Smooth muscle cell (in vitro differentiated cells): ENCODE measurements around the gene NKX2-3. TPM values are rescaled to one million over a fixed set of nuclear protein-coding genes. Genes with fewer than 3 reads are reported as not detected.

Source experiments
- DNase-seq: peaks from one replicate; lab custom pipeline; 2025; ENCODE audit not compliant: unreplicated experiment; lab: John Stamatoyannopoulos, UW
- H2AFZ ChIP-seq: fragments of 200-600 bp; sonication (generic); 2 replicates; pipeline ENCODE4 v1.6.0; 2016; ENCODE audit warnings: antibody characterized with exemption, low read depth, mild to moderate bottlenecking
- H3F3A ChIP-seq: fragments of 200-600 bp; sonication (generic); 2 replicates; pipeline ENCODE4 v1.6.0; 2017; ENCODE audit warnings: antibody characterized with exemption, low read depth
- H3K27ac ChIP-seq: fragments of 200-600 bp; sonication (generic); 2 replicates; pipeline ENCODE4 v1.5.1; 2016; ENCODE audit warnings: low read depth, mild to moderate bottlenecking
- H3K27me3 ChIP-seq: fragments of 200-600 bp; sonication (generic); 2 replicates; pipeline ENCODE4 v1.6.1; 2016; ENCODE audit warnings: low read depth, mild to moderate bottlenecking
- H3K36me3 ChIP-seq: fragments of 200-600 bp; sonication (generic); 2 replicates; pipeline ENCODE4 v1.5.1; 2016; ENCODE audit warnings: low read depth
- H3K4me1 ChIP-seq: fragments of 200-600 bp; sonication (generic); 2 replicates; pipeline ENCODE4 v1.5.1; 2016; ENCODE audit warnings: low read depth
- H3K4me2 ChIP-seq: fragments of 200-600 bp; sonication (generic); 2 replicates; pipeline ENCODE4 v1.6.0; 2016; ENCODE audit warnings: mild to moderate bottlenecking
- H3K4me3 ChIP-seq: fragments of 200-600 bp; sonication (generic); 2 replicates; pipeline ENCODE4 v1.5.1; 2016; ENCODE audit warnings: mild to moderate bottlenecking
- H3K79me2 ChIP-seq: fragments of 200-600 bp; sonication (generic); 2 replicates; pipeline ENCODE4 v1.6.0; 2016; ENCODE audit warnings: low read depth, mild to moderate bottlenecking
- H3K9ac ChIP-seq: fragments of 200-600 bp; sonication (generic); 2 replicates; pipeline ENCODE4 v1.6.0; 2016; ENCODE audit warnings: low read depth
- H3K9me3 ChIP-seq: fragments of 200-600 bp; sonication (generic); replicated peaks from 2 replicates; pipeline ENCODE4 v1.5.1; 2016; ENCODE audit warnings: low read depth
- H4K20me1 ChIP-seq: fragments of 200-600 bp; sonication (generic); 2 replicates; pipeline ENCODE4 v1.6.0; 2016; ENCODE audit warnings: low read depth
- CTCF ChIP-seq: fragments of 200-600 bp; sonication (generic); IDR thresholded peaks from 2 replicates; pipeline ENCODE4 v1.5.1; 2017; ENCODE audit warnings: borderline replicate concordance, mild to moderate bottlenecking, antibody characterized with exemption; ENCODE audit not compliant: insufficient read depth, poor library complexity, severe bottlenecking
- WGBS: methylation state at CpG from one replicate; pipeline ENCODE4 v1.1.7; 2016; ENCODE audit warnings: low lambda C conversion rate; 5-methylcytosine and 5-hydroxymethylcytosine counted together
- polyA plus RNA-seq: library from polyadenylated mRNA; unstranded; fragments of >200 nt; fragmentation: Nextera tagmentation; extraction: Ambion mirVana; gene quantifications from 2 replicates; pipeline ENCODE4 v1.2.1, GENCODE V29; 2016
- total RNA-seq: library from RNA; depleted of rRNA; stranded (reverse); fragments of >200 nt; gene quantifications from 2 replicates; pipeline ENCODE4 v1.2.3, GENCODE V29; 2014

The NKX2-3 gene
- total and polyA plus RNA-seq, 2 experiments from 2014 or later: not detected

GRCh38 chr10:99531026-99531695, 1.6 kb upstream of the NKX2-3 start:
- H3K79me2 ChIP-seq: no peaks in the 10 kb centered on the region
- TF ChIP-seq CTCF: no peak
- no peak for DNase-seq
- no peak overlapping the region for H2AFZ ChIP-seq
- no peaks in the 10 kb centered on the region for H4K20me1 ChIP-seq
- H3K27ac ChIP-seq: no peak overlapping the region
- no peaks in the 10 kb centered on the region for H3K9me3 ChIP-seq
- no peaks in the 10 kb centered on the region for H3F3A ChIP-seq
- peaks cover 14% of the 10 kb centered on the region for H3K4me1 ChIP-seq
- 7% methylated on average over 36 of the region's 40 CpGs for WGBS
- H3K36me3 ChIP-seq: no peaks in the 10 kb centered on the region
- peaks cover 100% of the 10 kb centered on the region for H3K27me3 ChIP-seq
- peak overlapping the region; percentile 41 for H3K4me2 ChIP-seq
- no peak overlapping the region for H3K4me3 ChIP-seq
- no peak overlapping the region for H3K9ac ChIP-seq

GRCh38 chr10:99531696-99532593, 797 bp upstream of the NKX2-3 start:
- no peak for TF ChIP-seq CTCF
- H3K9me3 ChIP-seq: no peaks in the 10 kb centered on the region
- H3K9ac ChIP-seq: no peak overlapping the region
- H3K4me3 ChIP-seq: no peak overlapping the region
- peaks cover 100% of the 10 kb centered on the region for H3K27me3 ChIP-seq
- H3K79me2 ChIP-seq: no peaks in the 10 kb centered on the region
- H3K4me2 ChIP-seq: no peak overlapping the region
- no peaks in the 10 kb centered on the region for H4K20me1 ChIP-seq
- no peaks in the 10 kb centered on the region for H3F3A ChIP-seq
- DNase-seq: no peak
- 52% methylated on average over 25 of the region's 25 CpGs for WGBS
- H2AFZ ChIP-seq: no peak overlapping the region
- H3K4me1 ChIP-seq: peaks cover 22% of the 10 kb centered on the region
- no peak overlapping the region for H3K27ac ChIP-seq
- no peaks in the 10 kb centered on the region for H3K36me3 ChIP-seq

- Histone ChIP-seq H3K4me1 (peaks cover 27% of the 10 kb centered on the region), H3F3A (no peaks in the 10 kb centered on the region), H3K4me2 (no peak overlapping the region), H3K36me3 (no peaks in the 10 kb centered on the region), H3K9me3 (no peaks in the 10 kb centered on the region), H4K20me1 (no peaks in the 10 kb centered on the region), H3K27me3 (peaks cover 100% of the 10 kb centered on the region), H3K27ac (no peak overlapping the region), H2AFZ (no peak overlapping the region), H3K9ac (no peak overlapping the region), H3K4me3 (no peak overlapping the region), H3K79me2 (no peaks in the 10 kb centered on the region)
- no peak for TF ChIP-seq CTCF
- no peak for DNase-seq
- WGBS: 14% methylated on average over 38 of the region's 38 CpGs
Measured at GRCh38 chr10:99533496-99534449, 1.0 kb downstream of the NKX2-3 start.
